HAP-1 (cell line): ENCODE data around the gene SLC25A2.
"Not testable (repeated sequence)": the region's sequence is repeated elsewhere in the genome, so short reads cannot be mapped to it uniquely, and the experiment has no call there.

Experiments used
- DNase-seq, 2 experiments: peaks; one replicate each; pipeline ENCODE4 v3.0.0-alpha.2; 2016 to 2020; ENCODE audit warnings: low spot score in 2 of 2
- H3K27me3 ChIP-seq: fragments of 250-450 bp; sonication (Bioruptor Pico); 2 replicates; pipeline ENCODE4 v1.5.1; 2020; ENCODE audit warnings: low read depth, mild to moderate bottlenecking, moderate library complexity
- H3K36me3 ChIP-seq: fragments of 250-450 bp; sonication (Bioruptor Pico); replicated peaks from 2 replicates; pipeline ENCODE4 v1.5.1; 2020; ENCODE audit warnings: mild to moderate bottlenecking
- H3K4me1 ChIP-seq: fragments of 250-450 bp; sonication (Bioruptor Pico); 2 replicates; pipeline ENCODE4 v1.5.1; 2020; ENCODE audit warnings: mild to moderate bottlenecking
- H3K4me3 ChIP-seq: fragments of 250-450 bp; sonication (Bioruptor Pico); 2 replicates; pipeline ENCODE4 v1.5.1; 2020; ENCODE audit warnings: mild to moderate bottlenecking, moderate library complexity
- H3K9me3 ChIP-seq: fragments of 250-450 bp; sonication (Bioruptor Pico); 2 replicates; pipeline ENCODE4 v1.5.1; 2020; ENCODE audit warnings: mild to moderate bottlenecking, moderate library complexity
- in situ Hi-C: fragments of 300-500 bp; cut with MboI; formaldehyde crosslinking; loops from 3 replicates; pipeline ENCODE4 v1.14.3; 2020; ENCODE audit warnings: low sequenced_read_pairs, inconsistent platforms, mixed read lengths

Gene SLC25A2

DNA sequence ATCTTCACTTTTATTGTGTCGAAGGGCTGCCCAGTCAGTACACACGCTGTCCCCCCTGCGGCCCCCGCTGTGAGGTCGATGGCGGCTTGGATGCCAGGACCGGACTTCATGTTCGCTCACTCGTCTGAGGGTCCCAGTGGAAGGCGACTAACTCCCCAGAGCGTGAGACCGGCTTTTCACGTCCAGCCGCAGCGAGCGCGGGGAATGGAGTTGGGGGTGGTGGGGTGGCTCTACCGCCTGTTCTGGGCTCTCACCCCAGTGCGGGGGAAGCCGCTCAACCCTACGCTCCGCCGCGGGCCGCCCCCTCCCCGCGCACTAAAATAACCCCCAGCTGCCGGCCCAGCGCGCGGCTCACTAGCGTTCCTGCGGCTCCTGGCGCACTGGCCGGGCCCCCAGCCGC, at the start of gene SLC25A2:
Gene SLC25A2 (minus strand): TSS at position 294 of the 400 bp plus-strand sequence. CDS start 184 bp downstream, at position 110.
- in situ Hi-C loops = no loop called here
- H3K36me3 ChIP-seq = no peaks in the 10 kb centered on the region
- no peaks in the 10 kb centered on the region for H3K4me1 ChIP-seq
- no peak within 1 kb of the TSS for H3K4me3 ChIP-seq
- no peak for DNase-seq
- no peaks in the 10 kb centered on the region for H3K27me3 ChIP-seq
- H3K9me3 ChIP-seq = no peaks in the 10 kb centered on the region

DNA sequence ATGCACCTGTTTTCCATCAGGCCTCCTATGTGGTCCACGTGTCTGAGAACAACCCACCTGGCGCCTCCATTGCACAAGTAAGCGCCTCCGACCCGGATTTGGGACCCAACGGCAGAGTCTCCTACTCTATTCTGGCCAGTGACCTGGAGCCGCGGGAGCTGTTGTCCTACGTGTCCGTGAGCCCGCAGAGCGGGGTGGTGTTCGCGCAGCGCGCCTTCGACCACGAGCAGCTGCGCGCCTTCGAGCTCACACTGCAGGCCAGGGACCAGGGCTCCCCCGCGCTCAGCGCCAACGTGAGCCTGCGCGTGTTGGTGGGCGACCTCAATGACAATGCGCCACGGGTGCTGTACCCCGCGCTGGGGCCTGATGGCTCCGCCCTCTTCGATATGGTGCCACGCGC, 47.7 kb upstream of the SLC25A2 start:
- Histone ChIP-seq H3K36me3 (no peaks in the 10 kb centered on the region), H3K4me1 (no peaks in the 10 kb centered on the region), H3K4me3 (no peak overlapping the region), H3K9me3 (no peaks in the 10 kb centered on the region), H3K27me3 (no peaks in the 10 kb centered on the region)
- no peak for DNase-seq
- in situ Hi-C loops = loop anchor here (10.0 kb wide), 1 partner anchor 213 kb away; no protein-coding TSS in a partner anchor

DNA sequence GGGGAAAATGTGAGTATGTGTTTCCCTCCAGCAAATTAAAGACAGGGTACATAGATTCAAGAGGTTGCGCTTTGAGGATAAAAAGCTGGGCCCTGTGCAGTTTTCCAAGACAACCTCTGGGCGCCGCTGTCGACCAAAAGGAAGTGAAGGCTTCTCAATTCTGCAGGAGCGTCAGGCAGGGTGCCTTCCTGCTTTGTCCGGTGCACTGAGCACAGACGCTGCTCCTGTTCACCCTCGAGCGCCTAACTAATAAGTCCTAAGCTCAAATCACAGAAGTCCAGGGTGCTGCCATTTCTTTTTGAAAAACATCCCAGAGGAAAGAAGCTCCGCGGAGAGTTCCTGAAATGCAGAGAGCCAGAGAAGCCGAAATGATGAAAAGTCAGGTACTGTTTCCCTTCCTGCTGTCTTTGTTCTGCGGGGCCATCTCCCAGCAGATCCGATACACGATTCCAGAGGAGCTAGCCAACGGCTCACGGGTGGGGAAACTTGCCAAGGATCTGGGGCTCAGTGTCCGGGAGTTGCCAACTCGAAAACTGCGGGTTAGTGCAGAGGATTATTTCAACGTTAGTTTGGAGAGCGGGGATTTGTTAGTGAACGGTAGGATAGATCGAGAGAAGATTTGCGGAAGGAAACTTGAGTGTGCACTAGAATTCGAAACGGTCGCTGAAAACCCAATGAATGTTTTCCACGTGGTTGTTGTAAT, 46.2 kb upstream of the SLC25A2 start, which contains the start of gene PCDHGB1:
Gene PCDHGB1 (plus strand): TSS at position 183 of the 703 bp plus-strand sequence. CDS start 162 bp downstream, at position 345.
- no peaks in the 10 kb centered on the region for H3K36me3 ChIP-seq
- in situ Hi-C loops = loop anchor here (10.0 kb wide), 1 partner anchor 215 kb away; no protein-coding TSS in a partner anchor
- peak; percentile 40 to 74 for DNase-seq
- H3K4me3 ChIP-seq = no peak within 1 kb of the TSS
- no peaks in the 10 kb centered on the region for H3K9me3 ChIP-seq
- H3K4me1 ChIP-seq = no peaks in the 10 kb centered on the region
- H3K27me3 ChIP-seq = no peaks in the 10 kb centered on the region

DNA sequence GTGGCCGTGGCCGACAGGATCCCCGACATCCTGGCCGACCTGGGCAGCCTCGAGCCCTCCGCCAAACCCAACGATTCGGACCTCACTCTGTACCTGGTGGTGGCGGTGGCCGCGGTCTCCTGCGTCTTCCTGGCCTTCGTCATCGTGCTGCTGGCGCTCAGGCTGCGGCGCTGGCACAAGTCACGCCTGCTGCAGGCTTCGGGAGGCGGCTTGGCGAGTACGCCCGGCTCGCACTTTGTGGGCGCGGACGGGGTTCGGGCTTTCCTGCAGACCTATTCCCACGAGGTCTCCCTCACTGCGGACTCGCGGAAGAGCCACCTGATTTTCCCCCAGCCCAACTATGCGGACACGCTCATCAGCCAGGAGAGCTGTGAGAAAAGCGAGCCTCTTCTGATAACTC, 42.2 kb upstream of the SLC25A2 start:
- H3K27me3 ChIP-seq, DNase-seq, H3K9me3 ChIP-seq, H3K4me3 ChIP-seq, in situ Hi-C loops, H3K4me1 ChIP-seq, H3K36me3 ChIP-seq: not testable (repeated sequence)

DNA sequence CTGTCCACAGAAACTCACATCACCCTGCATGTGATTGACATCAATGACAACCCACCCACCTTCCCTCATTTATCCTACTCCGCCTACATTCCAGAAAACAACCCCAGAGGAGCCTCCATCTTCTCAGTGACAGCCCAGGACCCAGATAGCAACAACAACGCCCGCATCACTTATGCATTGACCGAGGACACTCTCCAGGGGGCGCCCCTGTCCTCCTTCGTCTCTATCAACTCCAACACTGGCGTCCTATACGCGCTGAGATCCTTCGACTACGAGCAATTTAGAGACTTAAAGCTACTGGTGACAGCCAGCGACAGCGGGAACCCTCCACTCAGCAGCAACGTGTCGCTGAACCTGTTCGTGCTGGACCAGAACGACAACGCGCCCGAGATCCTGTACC, 41.5 kb upstream of the SLC25A2 start:
- H3K27me3 ChIP-seq = no peaks in the 10 kb centered on the region
- no peaks in the 10 kb centered on the region for H3K36me3 ChIP-seq
- no peak for DNase-seq
- no peaks in the 10 kb centered on the region for H3K4me1 ChIP-seq
- no peaks in the 10 kb centered on the region for H3K9me3 ChIP-seq
- no peak overlapping the region for H3K4me3 ChIP-seq
- in situ Hi-C loops = no loop called here

DNA sequence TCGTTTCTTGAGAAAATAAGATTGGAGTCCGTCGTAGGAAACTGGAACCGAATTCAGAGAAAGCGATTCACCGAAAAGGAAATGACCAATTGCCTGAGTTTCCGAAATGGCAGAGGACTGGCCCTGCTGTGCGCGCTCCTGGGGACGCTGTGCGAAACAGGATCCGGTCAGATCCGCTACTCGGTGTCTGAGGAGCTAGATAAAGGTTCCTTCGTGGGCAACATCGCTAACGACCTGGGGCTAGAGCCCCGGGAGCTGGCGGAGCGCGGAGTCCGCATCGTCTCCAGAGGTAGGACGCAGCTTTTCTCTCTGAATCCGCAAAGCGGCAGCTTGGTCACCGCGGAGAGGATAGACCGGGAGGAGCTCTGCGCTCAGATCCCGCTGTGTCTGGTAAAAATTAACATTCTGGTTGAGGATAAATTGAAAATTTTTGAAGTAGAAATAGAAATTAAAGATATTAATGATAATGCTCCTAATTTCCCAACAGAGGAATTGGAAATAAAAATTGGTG, 40.2 kb upstream of the SLC25A2 start:
- Histone ChIP-seq H3K4me3 (no peak overlapping the region), H3K9me3 (no peaks in the 10 kb centered on the region), H3K4me1 (no peaks in the 10 kb centered on the region), H3K36me3 (no peaks in the 10 kb centered on the region), H3K27me3 (no peaks in the 10 kb centered on the region)
- no peak for DNase-seq
- in situ Hi-C loops = no loop called here

DNA sequence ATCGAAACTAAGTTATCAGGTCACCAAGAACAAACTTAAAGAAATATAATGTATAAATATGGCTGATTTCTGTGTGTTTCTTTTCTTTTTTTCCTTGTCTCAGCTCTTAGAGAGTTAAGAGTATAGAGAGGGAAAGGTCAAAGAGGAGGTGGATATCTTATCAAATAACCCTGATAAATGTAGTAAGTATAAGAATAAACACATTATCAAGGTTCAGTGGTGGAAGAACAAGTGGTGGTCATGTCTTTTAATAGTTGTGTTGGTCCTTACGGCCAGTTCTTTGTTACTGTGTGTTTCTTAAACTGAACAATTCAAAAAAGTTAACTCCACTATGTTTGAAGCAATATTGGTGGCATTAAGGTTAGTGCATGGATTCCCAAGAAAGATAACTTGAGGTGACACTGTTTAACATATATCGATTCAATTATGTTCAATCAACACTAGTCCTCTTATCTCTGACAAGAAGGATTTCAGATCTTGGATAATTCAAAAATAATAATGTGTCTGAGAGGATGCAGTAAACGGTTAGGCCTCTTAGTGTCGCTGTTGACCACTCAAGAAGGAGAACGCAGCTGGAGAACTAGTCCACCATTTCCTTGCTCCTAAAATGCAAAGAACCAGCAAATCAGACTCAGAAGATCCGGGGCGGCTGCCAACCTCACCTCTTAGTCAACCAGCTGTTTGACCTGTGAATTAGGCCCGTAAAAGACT, 39.5 kb upstream of the SLC25A2 start, which contains the start of gene PCDHGA3:
Gene PCDHGA3 (plus strand): TSS at position 588 of the 711 bp plus-strand sequence. CDS start 205 bp downstream, outside the sequence.
- Histone ChIP-seq H3K9me3 (no peaks in the 10 kb centered on the region), H3K4me3 (no peak within 1 kb of the TSS), H3K36me3 (no peaks in the 10 kb centered on the region), H3K27me3 (no peaks in the 10 kb centered on the region), H3K4me1 (no peaks in the 10 kb centered on the region)
- in situ Hi-C loops = no loop called here
- DNase-seq = no peak

DNA sequence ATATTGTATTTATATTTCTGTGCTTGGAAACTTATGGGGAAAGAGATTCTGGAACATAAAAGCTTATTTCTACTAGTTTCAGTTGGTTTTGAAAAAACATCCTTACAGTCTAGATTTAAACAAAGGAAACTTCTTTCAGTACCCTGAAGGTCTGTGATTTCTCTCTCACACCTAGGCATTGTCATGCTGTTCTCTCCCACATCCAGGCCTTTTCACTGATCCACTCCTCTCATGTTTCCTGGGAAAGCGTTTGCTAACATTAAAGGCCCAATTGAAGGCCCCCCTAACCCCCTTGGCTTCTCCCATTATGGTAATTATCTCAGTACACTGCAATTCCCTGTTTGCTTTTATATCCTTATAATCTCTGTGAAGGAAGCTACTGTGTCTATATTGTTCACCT, 38.9 kb upstream of the SLC25A2 start:
- H3K27me3 ChIP-seq = no peaks in the 10 kb centered on the region
- H3K36me3 ChIP-seq = no peaks in the 10 kb centered on the region
- in situ Hi-C loops = no loop called here
- no peak overlapping the region for H3K4me3 ChIP-seq
- H3K9me3 ChIP-seq = no peaks in the 10 kb centered on the region
- DNase-seq = no peak
- H3K4me1 ChIP-seq = no peaks in the 10 kb centered on the region

DNA sequence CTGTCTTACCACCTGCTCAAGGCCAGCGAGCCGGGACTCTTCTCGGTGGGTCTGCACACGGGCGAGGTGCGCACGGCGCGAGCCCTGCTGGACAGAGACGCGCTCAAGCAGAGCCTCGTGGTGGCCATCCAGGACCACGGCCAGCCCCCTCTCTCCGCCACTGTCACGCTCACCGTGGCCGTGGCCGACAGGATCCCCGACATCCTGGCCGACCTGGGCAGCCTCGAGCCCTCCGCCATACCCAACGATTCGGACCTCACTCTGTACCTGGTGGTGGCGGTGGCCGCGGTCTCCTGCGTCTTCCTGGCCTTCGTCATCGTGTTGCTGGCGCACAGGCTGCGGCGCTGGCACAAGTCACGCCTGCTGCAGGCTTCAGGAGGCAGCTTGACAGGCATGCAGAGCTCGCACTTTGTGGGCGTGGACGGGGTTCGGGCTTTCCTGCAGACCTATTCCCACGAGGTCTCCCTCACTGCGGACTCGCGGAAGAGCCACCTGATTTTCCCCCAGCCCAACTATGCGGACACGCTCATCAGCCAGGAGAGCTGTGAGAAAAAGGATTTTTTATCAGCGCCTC, 37.0 kb upstream of the SLC25A2 start:
- in situ Hi-C loops, H3K27me3 ChIP-seq: not testable (repeated sequence)

DNA sequence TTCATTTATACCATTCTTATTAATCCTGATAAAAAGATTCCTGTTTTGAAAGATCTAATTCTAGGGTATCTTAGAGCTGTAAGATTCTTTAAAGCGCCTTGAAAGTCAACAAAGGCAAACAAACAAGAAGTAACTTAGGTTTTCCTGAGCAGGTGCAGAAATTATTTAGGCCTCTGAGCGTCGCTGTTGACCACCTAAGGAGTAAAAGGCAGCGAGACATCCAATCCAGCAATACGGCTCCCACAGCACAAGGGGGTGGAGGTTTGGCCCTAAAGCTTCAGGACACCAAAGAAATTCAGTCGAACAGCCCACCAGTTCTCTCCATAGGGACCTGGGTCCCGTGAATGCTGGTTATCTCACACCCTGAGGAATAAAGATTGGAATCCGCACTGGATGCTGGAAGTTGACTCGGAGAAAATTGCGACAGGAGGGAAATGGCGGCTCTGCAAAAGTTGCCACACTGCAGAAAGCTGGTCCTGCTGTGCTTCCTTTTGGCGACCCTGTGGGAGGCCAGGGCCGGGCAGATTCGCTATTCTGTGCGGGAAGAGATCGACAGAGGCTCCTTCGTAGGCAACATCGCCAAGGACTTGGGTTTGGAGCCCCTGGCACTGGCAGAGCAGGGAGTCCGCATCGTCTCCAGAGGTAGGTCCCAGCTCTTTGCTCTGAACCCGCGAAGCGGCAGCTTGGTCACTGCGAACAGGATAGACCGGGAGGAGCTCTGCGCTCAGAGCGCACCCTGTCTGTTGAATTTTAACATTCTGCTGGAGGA, 34.9 kb upstream of the SLC25A2 start, which contains the start of gene PCDHGA2:
Gene PCDHGA2 (plus strand): TSS at position 223 of the 769 bp plus-strand sequence.
- Histone ChIP-seq H3K9me3 (no peaks in the 10 kb centered on the region), H3K4me3 (no peak within 1 kb of the TSS), H3K4me1 (no peaks in the 10 kb centered on the region), H3K27me3 (no peaks in the 10 kb centered on the region), H3K36me3 (no peaks in the 10 kb centered on the region)
- in situ Hi-C loops = no loop called here
- peak in 1 of 2 experiments; percentile 52 for DNase-seq

More for the DNA sequence above, 37.0 kb upstream of the SLC25A2 start:
- DNase-seq, H3K4me1 ChIP-seq, H3K36me3 ChIP-seq, H3K9me3 ChIP-seq, H3K4me3 ChIP-seq: not testable (repeated sequence)

DNA sequence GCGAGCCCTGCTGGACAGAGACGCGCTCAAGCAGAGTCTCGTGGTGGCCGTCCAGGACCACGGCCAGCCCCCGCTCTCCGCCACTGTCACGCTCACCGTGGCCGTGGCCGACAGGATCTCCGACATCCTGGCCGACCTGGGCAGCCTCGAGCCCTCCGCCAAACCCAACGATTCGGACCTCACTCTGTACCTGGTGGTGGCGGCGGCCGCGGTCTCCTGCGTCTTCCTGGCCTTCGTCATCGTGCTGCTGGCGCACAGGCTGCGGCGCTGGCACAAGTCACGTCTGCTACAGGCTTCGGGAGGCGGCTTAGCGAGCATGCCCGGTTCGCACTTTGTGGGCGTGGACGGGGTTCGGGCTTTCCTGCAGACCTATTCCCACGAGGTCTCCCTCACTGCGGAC, 28.7 kb upstream of the SLC25A2 start:
- H3K36me3 ChIP-seq, H3K4me1 ChIP-seq, in situ Hi-C loops, H3K4me3 ChIP-seq, H3K9me3 ChIP-seq, H3K27me3 ChIP-seq, DNase-seq: not testable (repeated sequence)

DNA sequence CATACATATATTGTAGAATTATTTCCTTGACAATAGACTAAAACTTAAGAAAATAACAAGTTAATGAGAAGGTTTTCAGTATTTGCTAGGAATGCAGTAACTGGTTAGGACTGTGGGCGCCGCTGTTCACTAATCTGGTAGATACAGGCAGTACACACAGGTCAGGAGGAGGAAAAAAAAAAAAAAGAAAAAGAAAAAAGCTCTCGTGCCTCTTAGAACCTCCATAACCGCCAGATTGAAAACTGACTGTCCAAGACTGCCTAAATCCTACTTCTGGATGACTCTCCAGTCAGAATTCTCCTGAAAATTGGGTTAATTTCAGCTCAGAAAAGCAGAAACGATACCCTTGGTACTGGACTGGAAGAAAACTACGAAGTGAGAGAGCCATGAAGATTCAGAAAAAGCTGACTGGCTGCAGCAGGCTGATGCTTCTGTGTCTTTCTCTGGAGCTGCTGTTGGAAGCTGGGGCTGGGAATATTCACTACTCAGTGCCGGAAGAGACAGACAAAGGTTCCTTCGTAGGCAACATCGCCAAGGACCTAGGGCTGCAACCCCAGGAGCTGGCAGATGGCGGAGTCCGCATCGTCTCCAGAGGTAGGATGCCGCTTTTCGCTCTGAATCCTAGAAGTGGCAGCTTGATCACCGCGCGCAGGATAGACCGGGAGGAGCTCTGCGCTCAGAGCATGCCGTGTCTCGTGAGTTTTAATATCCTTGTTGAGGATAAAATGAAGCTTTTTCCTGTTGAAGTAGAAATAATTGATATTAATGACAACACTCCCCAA, 26.6 kb upstream of the SLC25A2 start, which contains the start of gene PCDHGA1:
Gene PCDHGA1 (plus strand): TSS at position 216 of the 782 bp plus-strand sequence.
- H3K4me1 ChIP-seq = no peaks in the 10 kb centered on the region
- no peak within 1 kb of the TSS for H3K4me3 ChIP-seq
- no peaks in the 10 kb centered on the region for H3K36me3 ChIP-seq
- in situ Hi-C loops = no loop called here
- H3K9me3 ChIP-seq = no peaks in the 10 kb centered on the region
- H3K27me3 ChIP-seq = no peaks in the 10 kb centered on the region
- peak; percentile 31 to 66 for DNase-seq
